HepG2 (cell line): ENCODE measurements around the gene TFB1M. TPM values are rescaled to one million over a fixed set of nuclear protein-coding genes. Genes with fewer than 3 reads are reported as not detected.

Experiments used
- ARID3A ChIP-seq: IDR thresholded peaks from 2 replicates; pipeline ENCODE4 v1.6.1; 2012; ENCODE audit warnings: low read depth, low read length, improper control_type of control experiment
- CCAR2 ChIP-seq: fragments of 200-400 bp; formaldehyde crosslinking; optimal IDR thresholded peaks from 2 replicates; pipeline ENCODE3; 2018; ENCODE audit warnings: low read depth, mild to moderate bottlenecking, low read length, moderate library complexity
- CREM ChIP-seq, 2 experiments: sonication (generic) in 1 of 2; formaldehyde crosslinking in 1 of 2; IDR thresholded peaks; 2 replicates each; pipeline versions ENCODE4 v1.4.0 to v1.6.1; 2016 to 2020; ENCODE audit warnings: antibody characterized with exemption in 1 of 2, mild to moderate bottlenecking in 1 of 2, missing genetic modification reagents in 1 of 2
- ETV6 ChIP-seq: sonication (generic); formaldehyde crosslinking; conservative IDR thresholded peaks from 2 replicates; pipeline ENCODE4 v1.4.0; 2020; ENCODE audit warnings: missing genetic modification reagents
- HCFC1 ChIP-seq: fragments of 150-350 bp; IDR thresholded peaks from 2 replicates; pipeline ENCODE4 v1.6.1; 2014; ENCODE audit warnings: low read depth, low read length
- ISL2 ChIP-seq: sonication (generic); formaldehyde crosslinking; IDR thresholded peaks from 2 replicates; pipeline ENCODE4 v1.5.0; 2020; ENCODE audit warnings: missing genetic modification reagents
- JUND ChIP-seq: sonication (generic); formaldehyde crosslinking; IDR thresholded peaks from 2 replicates; pipeline ENCODE4 v1.8.0; 2022; ENCODE audit warnings: mild to moderate bottlenecking, missing genetic modification reagents
- MAZ ChIP-seq, 2 experiments: sonication (generic) in 1 of 2; formaldehyde crosslinking in 1 of 2; IDR thresholded peaks; 2 replicates each; pipeline versions ENCODE4 v1.5.0 to v1.6.1; 2012 to 2020; ENCODE audit warnings: low read depth in 2 of 2, mild to moderate bottlenecking in 2 of 2, borderline replicate concordance in 1 of 2, improper control_type of control experiment in 1 of 2, low read length in 1 of 2, missing genetic modification reagents in 1 of 2, moderate library complexity in 1 of 2
- MTA3 ChIP-seq: sonication (generic); formaldehyde crosslinking; IDR thresholded peaks from 2 replicates; pipeline ENCODE4 v1.4.0; 2020; ENCODE audit warnings: missing genetic modification reagents
- PITX1 ChIP-seq: sonication (generic); formaldehyde crosslinking; IDR thresholded peaks from 2 replicates; pipeline ENCODE4 v1.5.1; 2020; ENCODE audit warnings: mild to moderate bottlenecking, missing genetic modification reagents
- POLR2AphosphoS5 ChIP-seq: IDR thresholded peaks from 2 replicates; pipeline ENCODE4 v1.6.1; 2012; ENCODE audit warnings: low read depth, low read length
- RORA ChIP-seq: sonication (generic); formaldehyde crosslinking; IDR thresholded peaks from 2 replicates; pipeline ENCODE4 v1.5.0; 2020; ENCODE audit warnings: mild to moderate bottlenecking, missing genetic modification reagents, moderate library complexity
- SMYD3 ChIP-seq: sonication (generic); formaldehyde crosslinking; IDR thresholded peaks from 2 replicates; pipeline ENCODE4 v1.8.1; 2023; ENCODE audit warnings: mild to moderate bottlenecking, missing genetic modification reagents
- SP4 ChIP-seq: sonication (generic); formaldehyde crosslinking; IDR thresholded peaks from 2 replicates; pipeline ENCODE4 v1.8.1; 2023; ENCODE audit warnings: mild to moderate bottlenecking, missing genetic modification reagents
- STAT5B ChIP-seq: sonication (generic); formaldehyde crosslinking; IDR thresholded peaks from 2 replicates; pipeline ENCODE4 v1.4.0; 2020; ENCODE audit warnings: missing genetic modification reagents
- ZBTB42 ChIP-seq: sonication (generic); formaldehyde crosslinking; IDR thresholded peaks from 2 replicates; pipeline ENCODE4 v1.5.0; 2020; ENCODE audit warnings: mild to moderate bottlenecking, missing genetic modification reagents
- ZBTB8A ChIP-seq: sonication (generic); formaldehyde crosslinking; IDR thresholded peaks from 2 replicates; pipeline ENCODE4 v1.4.0; 2020; ENCODE audit warnings: mild to moderate bottlenecking, low read depth, missing genetic modification reagents, borderline replicate concordance
- ZFAT ChIP-seq: sonication (generic); formaldehyde crosslinking; conservative IDR thresholded peaks from 2 replicates; pipeline ENCODE4 v1.8.1; 2023; ENCODE audit warnings: missing genetic modification reagents, inconsistent platforms
- ZKSCAN8 ChIP-seq: IDR thresholded peaks from 2 replicates; pipeline ENCODE4 v1.6.1; 2016; ENCODE audit warnings: borderline replicate concordance, missing genetic modification reagents, missing compliant biosample characterization
- ZNF10 ChIP-seq: sonication (generic); formaldehyde crosslinking; IDR thresholded peaks from 2 replicates; pipeline ENCODE4 v1.4.0; 2020; ENCODE audit warnings: mild to moderate bottlenecking, low read depth, missing genetic modification reagents, borderline replicate concordance
- ZNF180 ChIP-seq: sonication (generic); formaldehyde crosslinking; IDR thresholded peaks from 2 replicates; pipeline ENCODE4 v1.4.0; 2020; ENCODE audit warnings: low read depth, missing genetic modification reagents, borderline replicate concordance
- ZNF282 ChIP-seq: fragments of 450-650 bp; IDR thresholded peaks from 2 replicates; pipeline ENCODE4 v1.6.1; 2018; ENCODE audit not compliant: partially characterized antibody
- ZNF292 ChIP-seq: sonication (generic); formaldehyde crosslinking; IDR thresholded peaks from 2 replicates; pipeline ENCODE4 v1.8.1; 2022; ENCODE audit warnings: mild to moderate bottlenecking, low read depth, missing genetic modification reagents, borderline replicate concordance
- ZNF530 ChIP-seq: sonication (generic); formaldehyde crosslinking; IDR thresholded peaks from 2 replicates; pipeline ENCODE4 v1.5.0; 2020; ENCODE audit warnings: low read depth, mild to moderate bottlenecking, missing genetic modification reagents
- ZNF547 ChIP-seq: sonication (generic); formaldehyde crosslinking; IDR thresholded peaks from 2 replicates; pipeline ENCODE4 v1.5.1; 2020; ENCODE audit warnings: mild to moderate bottlenecking, missing genetic modification reagents
- ZNF567 ChIP-seq: sonication (generic); formaldehyde crosslinking; IDR thresholded peaks from 2 replicates; pipeline ENCODE4 v1.8.1; 2023; ENCODE audit warnings: mild to moderate bottlenecking, missing genetic modification reagents, borderline replicate concordance
- ZNF614 ChIP-seq: IDR thresholded peaks from 2 replicates; pipeline ENCODE4 v1.6.1; 2018; ENCODE audit warnings: missing biosample characterization, missing genetic modification reagents, inconsistent platforms, borderline replicate concordance
- polyA plus RNA-seq, 8 experiments: library from polyadenylated mRNA; depleted of rRNA in 3 of 8; stranded (reverse) in 7 of 8; unstranded in 1 of 8; fragments of >200 nt; fragmentation: Illumina TruSeq in 4 of 8; extraction: Trizol in 4 of 8; gene quantifications; 2 replicates each; pipeline versions ENCODE4 v1.2.1 to v1.2.3, GENCODE V29; 2011 to 2016; ENCODE audit warnings: low read depth in 4 of 8, missing spikeins in 1 of 8, mixed read lengths in 1 of 8; ENCODE audit not compliant: insufficient read depth in 1 of 8
- total RNA-seq, 5 experiments: library from RNA; depleted of rRNA; stranded (reverse); fragments of >200 nt; fragmentation: Illumina TruSeq; extraction: Trizol; gene quantifications; 2 replicates each; pipeline ENCODE4 v1.2.3, GENCODE V29; 2016; ENCODE audit warnings: low read depth in 1 of 5
- TF ChIP-seq, protein P1 (sequence below): sonication (generic); formaldehyde crosslinking; IDR thresholded peaks from 2 replicates; pipeline ENCODE4 v1.5.1; 2020; ENCODE audit warnings: missing genetic modification reagents, mild to moderate bottlenecking, borderline replicate concordance

The TFB1M gene
- total and polyA plus RNA-seq, 2 of the 13 experiments (the other 11 are each of a cell fraction or from before 2014, with no cell fraction given): 91.4 to 122 TPM

DNA sequence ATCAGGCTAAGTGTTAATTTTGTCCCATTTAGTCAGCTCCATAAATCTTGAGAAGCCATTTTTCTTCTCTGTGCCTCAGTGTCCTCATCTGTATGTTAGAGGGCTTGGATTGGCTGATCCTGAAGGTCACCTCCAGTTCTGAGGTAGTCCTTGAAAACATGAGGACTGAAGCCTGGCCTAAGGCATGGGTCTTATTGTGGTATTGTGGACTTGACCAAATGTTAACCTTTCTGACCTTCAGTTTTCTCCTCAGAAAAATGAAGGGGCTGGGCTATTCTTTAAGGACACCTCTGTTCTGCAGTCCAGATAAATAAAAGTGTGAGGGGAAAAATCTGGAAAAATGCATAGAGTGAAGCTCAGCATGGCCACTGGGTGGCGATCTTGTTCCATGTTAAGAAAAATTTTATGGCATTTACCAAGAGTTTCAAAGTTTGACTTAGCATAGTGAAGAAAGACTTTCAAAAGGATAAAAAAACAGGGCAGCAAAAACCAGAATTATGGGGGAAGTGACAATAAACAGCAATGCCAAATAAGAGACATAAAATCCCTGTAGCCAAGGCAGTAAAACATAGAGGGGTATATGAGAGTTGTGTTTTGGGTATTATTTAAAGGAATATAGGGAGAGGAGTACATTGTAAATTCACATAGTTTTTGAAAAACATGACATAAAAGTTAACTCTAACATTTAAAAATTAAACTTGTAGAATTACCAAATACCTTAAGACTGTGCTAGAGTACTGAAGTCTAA, 13.2 kb upstream of the TFB1M start (continued):
- no peak for TF ChIP-seq ZNF282
- TF ChIP-seq ZBTB42: no peak
- no peak for TF ChIP-seq ZNF547 (CRISPR knock-in tag)
- peak; percentile 70; the same call in 1 of the 2 replicates for TF ChIP-seq ZKSCAN8 (CRISPR knock-in tag)
- no peak for TF ChIP-seq ZFAT (CRISPR knock-in tag)
- TF ChIP-seq JUND: no peak
- TF ChIP-seq ZNF180 (CRISPR knock-in tag): no peak
- TF ChIP-seq ZNF530 (CRISPR knock-in tag): no peak
- no peak for TF ChIP-seq ZNF567
- peak; percentile 66 for TF ChIP-seq CCAR2
- TF ChIP-seq ARID3A: peak; percentile 86
- TF ChIP-seq POLR2AphosphoS5: peak; percentile 48; the same call in 1 of the 2 replicates
- no peak for TF ChIP-seq HCFC1
- no peak for TF ChIP-seq ZNF10 (CRISPR knock-in tag)
- no peak for TF ChIP-seq CREM (IDR thresholded peaks at IDR 0.05)
- TF ChIP-seq CREM (CRISPR knock-in tag; IDR thresholded peaks at IDR 0.05): no peak
- no peak for TF ChIP-seq MTA3
- no peak; the same call in 1 of the 2 replicates for TF ChIP-seq PITX1 (CRISPR knock-in tag)
- TF ChIP-seq, protein P1, sequence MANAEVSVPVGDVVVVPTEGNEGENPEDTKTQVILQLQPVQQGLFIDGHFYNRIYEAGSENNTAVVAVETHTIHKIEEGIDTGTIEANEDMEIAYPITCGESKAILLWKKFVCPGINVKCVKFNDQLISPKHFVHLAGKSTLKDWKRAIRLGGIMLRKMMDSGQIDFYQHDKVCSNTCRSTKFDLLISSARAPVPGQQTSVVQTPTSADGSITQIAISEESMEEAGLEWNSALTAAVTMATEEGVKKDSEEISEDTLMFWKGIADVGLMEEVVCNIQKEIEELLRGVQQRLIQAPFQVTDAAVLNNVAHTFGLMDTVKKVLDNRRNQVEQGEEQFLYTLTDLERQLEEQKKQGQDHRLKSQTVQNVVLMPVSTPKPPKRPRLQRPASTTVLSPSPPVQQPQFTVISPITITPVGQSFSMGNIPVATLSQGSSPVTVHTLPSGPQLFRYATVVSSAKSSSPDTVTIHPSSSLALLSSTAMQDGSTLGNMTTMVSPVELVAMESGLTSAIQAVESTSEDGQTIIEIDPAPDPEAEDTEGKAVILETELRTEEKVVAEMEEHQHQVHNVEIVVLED (CRISPR knock-in tag): peak; percentile 1; the same call in 1 of the 2 replicates
- TF ChIP-seq ZNF292 (CRISPR knock-in tag): no peak
- TF ChIP-seq STAT5B (CRISPR knock-in tag): 0 out of 2 replicates have a peak, but pooled peaks have one; percentile 52
- TF ChIP-seq ETV6: no peak
- TF ChIP-seq RORA (CRISPR knock-in tag): no peak
- TF ChIP-seq ZNF614 (CRISPR knock-in tag): no peak
- TF ChIP-seq ZBTB8A (CRISPR knock-in tag): no peak
- TF ChIP-seq SP4 (CRISPR knock-in tag): no peak
- peak; percentile 21; the same call in 1 of the 2 replicates for TF ChIP-seq ISL2 (CRISPR knock-in tag)
- no peak for TF ChIP-seq SMYD3 (CRISPR knock-in tag)
- no peak for TF ChIP-seq MAZ (IDR thresholded peaks at IDR 0.05; ENCODE audit: borderline replicate concordance, low read depth, low read length)
- no peak; the same call in 1 of the 2 replicates for TF ChIP-seq MAZ (CRISPR knock-in tag; IDR thresholded peaks at IDR 0.05; ENCODE audit: low read depth)
